GM12874 (cell line): ENCODE data around the gene ABCC9.

ENCODE experiments used
- TF ChIP-seq, protein P1 (sequence below): IDR thresholded peaks from 2 replicates; pipeline ENCODE4 v1.5.1; 2011; ENCODE audit warnings: low read depth, mild to moderate bottlenecking, control low read depth, low read length, moderate library complexity; ENCODE audit not compliant: insufficient read depth

The ABCC9 gene

DNA sequence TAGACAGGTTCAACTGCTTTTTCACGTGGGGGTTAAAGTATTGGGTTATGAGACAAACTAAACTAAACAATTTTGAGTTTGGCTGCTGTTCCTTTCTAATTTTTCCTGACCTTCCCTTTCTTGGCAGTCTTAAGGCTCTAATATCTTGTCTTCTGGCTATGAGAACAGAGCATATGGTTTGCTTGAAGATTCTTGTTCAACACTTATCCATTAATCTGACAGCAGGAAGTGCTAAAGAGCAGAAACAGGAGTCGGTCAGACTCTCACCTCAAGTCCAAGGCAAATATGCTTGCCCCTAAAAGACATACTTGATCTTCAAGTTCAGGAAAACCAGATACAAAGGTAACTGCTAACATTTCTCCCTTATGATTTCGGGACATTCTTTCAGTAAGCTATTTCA lies 114.1 kb downstream of the ABCC9 start:
- TF ChIP-seq, protein P1, sequence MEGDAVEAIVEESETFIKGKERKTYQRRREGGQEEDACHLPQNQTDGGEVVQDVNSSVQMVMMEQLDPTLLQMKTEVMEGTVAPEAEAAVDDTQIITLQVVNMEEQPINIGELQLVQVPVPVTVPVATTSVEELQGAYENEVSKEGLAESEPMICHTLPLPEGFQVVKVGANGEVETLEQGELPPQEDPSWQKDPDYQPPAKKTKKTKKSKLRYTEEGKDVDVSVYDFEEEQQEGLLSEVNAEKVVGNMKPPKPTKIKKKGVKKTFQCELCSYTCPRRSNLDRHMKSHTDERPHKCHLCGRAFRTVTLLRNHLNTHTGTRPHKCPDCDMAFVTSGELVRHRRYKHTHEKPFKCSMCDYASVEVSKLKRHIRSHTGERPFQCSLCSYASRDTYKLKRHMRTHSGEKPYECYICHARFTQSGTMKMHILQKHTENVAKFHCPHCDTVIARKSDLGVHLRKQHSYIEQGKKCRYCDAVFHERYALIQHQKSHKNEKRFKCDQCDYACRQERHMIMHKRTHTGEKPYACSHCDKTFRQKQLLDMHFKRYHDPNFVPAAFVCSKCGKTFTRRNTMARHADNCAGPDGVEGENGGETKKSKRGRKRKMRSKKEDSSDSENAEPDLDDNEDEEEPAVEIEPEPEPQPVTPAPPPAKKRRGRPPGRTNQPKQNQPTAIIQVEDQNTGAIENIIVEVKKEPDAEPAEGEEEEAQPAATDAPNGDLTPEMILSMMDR = no peak

DNA sequence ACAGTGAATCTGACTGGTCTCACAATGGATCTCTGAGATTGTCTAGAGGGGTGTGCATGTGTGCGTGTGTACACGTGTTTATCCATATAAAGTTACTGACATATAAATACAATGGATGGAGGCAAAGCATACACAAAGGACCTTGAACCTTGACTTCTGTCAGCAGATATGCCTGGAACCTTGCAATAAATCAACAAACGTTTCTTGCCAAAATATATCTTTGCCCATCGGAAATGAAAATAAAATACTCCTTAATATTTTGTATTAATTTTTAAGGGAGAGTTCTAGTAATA lies 114.7 kb downstream of the ABCC9 start:
- TF ChIP-seq, protein P1 = no peak

DNA sequence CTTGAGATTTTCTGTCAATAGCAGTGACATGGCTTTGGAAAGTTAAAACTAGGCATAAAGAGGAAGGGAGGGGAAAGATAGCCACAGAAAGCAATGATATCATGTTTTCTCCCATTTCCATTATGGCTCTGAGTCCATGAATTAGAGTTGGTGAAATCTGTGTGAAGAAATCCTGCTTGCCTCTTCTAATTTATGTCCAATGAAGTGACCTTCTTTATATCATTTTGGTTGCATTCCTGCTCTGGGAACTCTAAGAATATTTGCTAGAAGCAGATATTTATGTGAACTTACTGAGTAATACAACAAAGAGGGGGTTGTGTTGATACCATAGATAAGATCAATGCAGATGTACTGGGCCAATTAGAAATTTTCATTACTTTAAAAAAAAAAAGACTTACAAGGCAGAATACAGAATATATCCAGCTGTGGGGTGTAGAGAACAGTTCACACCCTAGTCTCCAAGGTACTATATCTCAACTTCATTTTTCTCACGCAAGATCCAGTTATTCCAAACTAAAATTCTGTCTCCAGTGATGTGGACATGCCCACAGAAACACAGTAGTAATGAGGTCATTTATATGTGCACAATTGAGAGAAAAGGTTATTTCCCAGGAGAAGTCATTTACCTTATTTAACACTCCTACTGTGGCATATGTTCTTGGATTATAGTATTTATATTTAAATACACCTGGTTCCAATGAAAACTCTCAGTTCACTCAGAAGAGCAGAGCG lies 115.2 kb downstream of the ABCC9 start:
- TF ChIP-seq, protein P1 = no peak

DNA sequence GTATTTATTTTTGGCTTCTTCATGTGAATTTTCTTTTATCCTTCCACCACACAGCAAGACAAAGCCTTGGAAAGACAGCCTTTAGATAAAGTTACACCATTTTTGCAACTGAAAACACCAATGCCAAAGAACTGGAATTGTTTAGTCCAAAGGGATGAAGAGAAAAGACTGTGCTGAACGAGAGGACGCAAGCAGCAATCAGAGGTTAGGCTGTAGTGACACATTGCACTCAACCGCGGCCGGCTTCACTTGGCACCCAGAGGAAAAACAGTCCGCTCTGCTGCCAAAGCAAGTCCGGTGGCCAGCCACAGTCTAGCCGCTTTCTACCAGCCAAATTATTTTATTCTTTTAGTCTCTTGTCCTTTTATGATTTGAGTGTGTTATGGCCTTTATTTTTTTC lies 117.6 kb downstream of the ABCC9 start:
- TF ChIP-seq, protein P1 = no peak

DNA sequence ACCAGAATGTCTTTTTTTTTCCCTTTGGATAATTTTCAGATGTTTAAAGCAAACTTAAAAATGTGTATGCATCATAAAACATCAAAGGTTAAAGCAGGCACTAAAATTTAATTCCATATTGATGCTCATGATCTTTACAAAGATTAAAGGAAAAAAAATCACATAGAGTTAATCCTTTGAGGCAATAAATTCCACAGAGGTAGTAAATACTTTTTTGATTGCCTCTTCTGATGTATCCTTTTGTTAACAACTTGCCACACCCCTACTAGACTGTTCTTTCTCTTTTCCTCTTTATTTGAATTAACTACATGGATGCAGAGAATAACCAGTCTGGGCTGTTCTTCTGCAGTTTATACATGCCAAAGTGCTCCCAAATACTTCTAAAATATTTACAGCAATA lies 121.5 kb downstream of the ABCC9 start:
- TF ChIP-seq, protein P1 = no peak

DNA sequence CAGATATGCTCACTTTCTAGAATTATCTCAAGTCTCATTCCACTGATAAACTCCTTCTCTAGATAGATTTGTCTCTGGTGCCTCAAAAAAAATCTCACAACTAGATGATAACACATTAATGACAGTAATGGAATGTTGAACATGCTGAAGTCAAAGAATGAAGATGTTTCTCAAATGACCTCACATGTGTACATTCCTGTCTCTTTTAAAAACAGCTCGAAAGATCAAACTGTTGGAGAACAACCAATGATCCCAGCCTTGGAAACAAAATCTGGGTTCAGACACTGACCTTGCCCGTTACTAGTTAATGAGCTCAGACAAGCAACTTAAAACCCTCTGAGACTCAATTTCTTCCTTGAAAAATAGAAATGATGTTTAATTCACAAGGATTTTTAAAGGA lies 122.0 kb downstream of the ABCC9 start:
- TF ChIP-seq, protein P1 = no peak

DNA sequence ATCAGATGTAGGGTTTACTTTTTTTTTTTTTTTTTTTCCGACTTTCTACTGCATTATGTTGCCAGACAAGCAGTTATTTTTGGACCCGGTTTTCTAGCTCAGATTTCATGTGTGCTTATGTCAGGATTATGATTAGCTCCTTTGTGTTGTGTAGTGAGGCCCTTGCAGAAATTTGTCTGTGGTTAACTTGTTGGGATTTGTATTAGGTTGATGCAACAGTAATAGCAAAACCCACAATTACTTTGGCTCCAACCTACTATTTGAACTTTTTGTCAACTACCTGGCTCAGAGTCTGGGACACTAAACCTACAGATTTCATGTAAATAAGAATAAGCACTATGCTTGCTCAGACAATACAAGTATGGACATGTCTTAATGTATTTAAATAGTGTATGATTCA lies 122.6 kb downstream of the ABCC9 start:
- TF ChIP-seq, protein P1 = no peak
